Type B pancreatic cell (in vitro differentiated cells): Measurements from ENCODE around the gene JPH4. TPM values are rescaled to one million over a fixed set of nuclear protein-coding genes. Genes with fewer than 3 reads are reported as not detected.

ENCODE experiments used
- DNase-seq: peaks from one replicate; pipeline ENCODE4 v3.0.0; 2021; ENCODE audit warnings: mixed read lengths; ENCODE audit not compliant: unreplicated experiment; ENCODE audit errors: extremely low spot score
- H3K27ac Mint-ChIP-seq: 2 replicates; pipeline ENCODE4 v1.8.0; 2021; ENCODE audit warnings: mild to moderate bottlenecking, mixed read lengths
- H3K27me3 Mint-ChIP-seq: 2 replicates; pipeline ENCODE4 v1.8.0; 2021; ENCODE audit warnings: mixed read lengths
- H3K36me3 Mint-ChIP-seq: 2 replicates; pipeline ENCODE4 v1.8.0; 2021; ENCODE audit warnings: mixed read lengths
- H3K4me1 Mint-ChIP-seq: one replicate; pipeline ENCODE4 v1.8.0; 2021; ENCODE audit warnings: mixed read lengths; ENCODE audit not compliant: unreplicated experiment
- H3K4me3 Mint-ChIP-seq: 2 replicates; pipeline ENCODE4 v1.8.0; 2021; ENCODE audit warnings: mild to moderate bottlenecking, mixed read lengths
- H3K9me3 Mint-ChIP-seq: 2 replicates; pipeline ENCODE4 v1.8.0; 2021; ENCODE audit warnings: mixed read lengths
- CTCF ChIP-seq: fragments of 200-600 bp; sonication (generic); conservative IDR thresholded peaks from 2 replicates; pipeline ENCODE4 v1.5.0; 2021; ENCODE audit warnings: antibody characterized with exemption, mild to moderate bottlenecking
- total RNA-seq: library from RNA; stranded (reverse); gene quantifications from 2 replicates; pipeline ENCODE4 v1.2.1, GENCODE V29; 2021; ENCODE audit warnings: low replicate concordance

The JPH4 gene
- total RNA-seq, 1 donor from 2014 or later = 8.3 TPM

- no peak for TF ChIP-seq CTCF
- Mint-ChIP-seq H3K27me3 (peaks cover 32% of the 10 kb centered on the region), H3K27ac (no peak overlapping the region), H3K4me3 (no peak overlapping the region), H3K36me3 (no peaks in the 10 kb centered on the region), H3K4me1 (no peaks in the 10 kb centered on the region), H3K9me3 (no peaks in the 10 kb centered on the region)
- DNase-seq = no peak
Measured at GRCh38 chr14:23617539-23617938, 38.9 kb upstream of the JPH4 start.

- Mint-ChIP-seq H3K27me3 (peaks cover 38% of the 10 kb centered on the region), H3K36me3 (no peaks in the 10 kb centered on the region)
Measured at GRCh38 chr14:23615856-23616255, 37.3 kb upstream of the JPH4 start.

GRCh38 chr14:23614395-23614828, 35.8 kb upstream of the JPH4 start:
- no peaks in the 10 kb centered on the region for H3K9me3 Mint-ChIP-seq
- H3K4me1 Mint-ChIP-seq = peaks cover 5% of the 10 kb centered on the region
- no peak overlapping the region for H3K27ac Mint-ChIP-seq
- no peak for DNase-seq
- no peak for TF ChIP-seq CTCF
- no peak overlapping the region for H3K4me3 Mint-ChIP-seq
- no peaks in the 10 kb centered on the region for H3K36me3 Mint-ChIP-seq
- peaks cover 31% of the 10 kb centered on the region for H3K27me3 Mint-ChIP-seq

More at GRCh38 chr14:23615856-23616255, 37.3 kb upstream of the JPH4 start:
- H3K4me1 Mint-ChIP-seq = peaks cover 5% of the 10 kb centered on the region
- no peak for TF ChIP-seq CTCF
- DNase-seq = no peak
- no peaks in the 10 kb centered on the region for H3K9me3 Mint-ChIP-seq
- no peak overlapping the region for H3K27ac Mint-ChIP-seq
- no peak overlapping the region for H3K4me3 Mint-ChIP-seq

- Mint-ChIP-seq H3K36me3 (no peaks in the 10 kb centered on the region), H3K4me3 (no peak overlapping the region), H3K9me3 (no peaks in the 10 kb centered on the region), H3K4me1 (peaks cover 5% of the 10 kb centered on the region), H3K27ac (no peak overlapping the region), H3K27me3 (peaks cover 29% of the 10 kb centered on the region)
- DNase-seq = no peak
- no peak for TF ChIP-seq CTCF
Measured at GRCh38 chr14:23613242-23614070, 34.9 kb upstream of the JPH4 start.

- Mint-ChIP-seq H3K4me3 (no peak overlapping the region), H3K27me3 (peaks cover 26% of the 10 kb centered on the region), H3K27ac (no peak overlapping the region), H3K36me3 (no peaks in the 10 kb centered on the region), H3K4me1 (peaks cover 5% of the 10 kb centered on the region), H3K9me3 (no peaks in the 10 kb centered on the region)
- TF ChIP-seq CTCF = no peak
- no peak for DNase-seq
Measured at GRCh38 chr14:23612802-23613201, 34.2 kb upstream of the JPH4 start.
